Adipocyte (in vitro differentiated cells): ENCODE measurements around the gene TRRAP.
"Not testable (repeated sequence)": the region's sequence is repeated elsewhere in the genome, so short reads cannot be mapped to it uniquely, and the experiment has no call there.

Source experiments
- DNase-seq: peaks from one replicate; pipeline ENCODE4 v3.0.0-alpha.2; 2015; ENCODE audit warnings: low read depth
- H3K27me3 ChIP-seq: replicated peaks from 2 replicates; pipeline ENCODE4 v1.7.0; 2013; ENCODE audit warnings: mild to moderate bottlenecking, low read length, moderate library complexity; ENCODE audit not compliant: control insufficient read depth, insufficient read depth
- H3K36me3 ChIP-seq: 2 replicates; pipeline ENCODE4 v1.7.0; 2013; ENCODE audit warnings: low read length, mild to moderate bottlenecking, moderate library complexity; ENCODE audit not compliant: control insufficient read depth, insufficient read depth, severe bottlenecking
- H3K4me1 ChIP-seq: 2 replicates; pipeline ENCODE4 v1.7.0; 2013; ENCODE audit warnings: mild to moderate bottlenecking, low read length, moderate library complexity; ENCODE audit not compliant: control insufficient read depth, insufficient read depth
- H3K4me3 ChIP-seq: 2 replicates; pipeline ENCODE4 v1.7.0; 2013; ENCODE audit warnings: mild to moderate bottlenecking, low read length, moderate library complexity
- H3K9ac ChIP-seq: 2 replicates; pipeline ENCODE4 v1.7.0; 2013; ENCODE audit warnings: mild to moderate bottlenecking, low read length, moderate library complexity
- H3K9me3 ChIP-seq: 2 replicates; pipeline ENCODE4 v1.7.0; 2013; ENCODE audit warnings: mild to moderate bottlenecking, low read length, moderate library complexity; ENCODE audit not compliant: control insufficient read depth

The TRRAP gene

GRCh38 chr7:98868450-98868849, 9.9 kb upstream of the TRRAP start:
- no peak overlapping the region for H3K9ac ChIP-seq
- no peak for DNase-seq
- peaks cover 9% of the 10 kb centered on the region for H3K27me3 ChIP-seq
- peaks cover 11% of the 10 kb centered on the region for H3K4me1 ChIP-seq
- H3K4me3 ChIP-seq: no peak overlapping the region
- H3K36me3 ChIP-seq: no peaks in the 10 kb centered on the region
- no peaks in the 10 kb centered on the region for H3K9me3 ChIP-seq

DNA sequence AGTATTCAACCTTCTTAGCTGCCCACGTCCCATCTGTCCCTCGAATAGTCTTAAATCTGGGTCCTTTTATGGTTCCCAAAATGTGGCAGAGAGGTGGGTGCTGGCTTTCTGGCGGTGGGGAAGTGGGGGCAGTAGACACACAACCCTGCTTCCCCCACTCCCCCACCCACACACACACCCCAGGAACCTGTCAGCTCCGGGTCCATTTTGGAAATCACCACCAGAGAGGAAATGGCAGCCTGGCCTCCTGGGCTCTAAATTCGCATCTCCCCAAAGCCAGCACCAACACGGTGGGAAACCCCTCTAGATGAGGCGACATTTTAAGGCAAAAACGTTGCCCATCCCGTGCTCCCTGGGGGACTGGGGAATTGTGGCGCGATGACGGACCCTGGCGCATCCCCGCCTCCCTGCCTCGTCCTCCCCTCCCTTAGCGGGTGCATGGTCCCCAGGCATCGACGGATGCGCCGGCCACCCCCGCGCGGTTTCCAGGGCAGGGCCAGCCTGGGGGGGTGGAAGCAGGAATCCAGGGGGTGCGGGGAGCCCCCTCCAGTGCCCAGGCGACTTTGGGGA, 9.2 kb upstream of the TRRAP start:
- H3K27me3 ChIP-seq: peaks cover 9% of the 10 kb centered on the region
- H3K4me1 ChIP-seq: peaks cover 11% of the 10 kb centered on the region
- no peaks in the 10 kb centered on the region for H3K36me3 ChIP-seq
- no peak for DNase-seq
- H3K9ac ChIP-seq: no peak overlapping the region
- no peak overlapping the region for H3K4me3 ChIP-seq
- H3K9me3 ChIP-seq: no peaks in the 10 kb centered on the region

- Histone ChIP-seq H3K9me3 (no peaks in the 10 kb centered on the region), H3K9ac (no peak within 1 kb of the TSS), H3K36me3 (no peaks in the 10 kb centered on the region), H3K4me3 (peak within 1 kb of the TSS; percentile 37), H3K4me1 (peaks cover 11% of the 10 kb centered on the region), H3K27me3 (peaks cover 9% of the 10 kb centered on the region)
- peak; percentile 63 for DNase-seq
These were observed 8.7 kb upstream of the TRRAP start, which contains the start of gene TMEM130 for GRCh38 chr7:98869597-98870120. TMEM130 (minus strand) TSS chr7:98870014; CDS start chr7:98869861, 153 bp downstream.

DNA sequence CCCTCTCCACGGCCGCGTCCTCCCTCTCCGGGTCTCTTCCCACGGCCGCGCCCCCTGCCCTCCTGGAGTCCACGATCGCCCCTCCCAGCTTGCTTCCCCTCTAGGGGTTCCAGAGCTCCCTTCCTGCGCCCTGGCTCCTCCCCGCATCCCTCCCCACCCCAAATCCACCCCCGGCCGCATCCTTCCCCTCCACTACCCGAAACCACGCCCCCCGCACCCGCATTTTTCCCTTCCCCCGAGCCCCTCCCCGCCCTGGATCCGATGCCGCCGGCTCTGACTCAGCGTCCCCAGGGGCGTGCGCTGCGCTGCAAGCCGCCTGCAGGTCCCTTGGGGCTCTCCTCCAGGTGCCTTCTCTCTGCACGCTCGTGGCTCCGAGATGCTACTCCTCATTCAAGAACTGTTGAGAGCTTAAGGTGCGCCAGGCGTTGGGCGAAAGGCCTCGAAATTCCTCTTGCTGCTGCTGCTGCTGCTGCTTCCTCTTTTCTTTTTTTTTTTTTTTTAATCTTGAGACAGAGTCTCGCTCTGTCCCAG, 8.1 kb upstream of the TRRAP start:
- Histone ChIP-seq H3K27me3 (peaks cover 9% of the 10 kb centered on the region), H3K9ac (no peak overlapping the region), H3K4me3 (peak overlapping the region; percentile 37), H3K36me3 (no peaks in the 10 kb centered on the region), H3K9me3 (no peaks in the 10 kb centered on the region), H3K4me1 (peaks cover 6% of the 10 kb centered on the region)
- peak; percentile 89 for DNase-seq

- Histone ChIP-seq H3K4me1 (no peaks in the 10 kb centered on the region), H3K27me3 (peaks cover 9% of the 10 kb centered on the region), H3K4me3 (no peak overlapping the region), H3K9me3 (no peaks in the 10 kb centered on the region), H3K36me3 (no peaks in the 10 kb centered on the region), H3K9ac (no peak overlapping the region)
- no peak for DNase-seq
These were observed 7.4 kb upstream of the TRRAP start for GRCh38 chr7:98870807-98871491.

- H3K4me3 ChIP-seq: no peak overlapping the region
- H3K27me3 ChIP-seq: peaks cover 6% of the 10 kb centered on the region
These were observed 5.9 kb upstream of the TRRAP start for GRCh38 chr7:98872328-98872924.

GRCh38 chr7:98873610-98874009, 4.7 kb upstream of the TRRAP start:
- not testable (repeated sequence) for H3K4me3 ChIP-seq, DNase-seq, H3K9me3 ChIP-seq, H3K27me3 ChIP-seq, H3K9ac ChIP-seq, H3K36me3 ChIP-seq, H3K4me1 ChIP-seq

More at GRCh38 chr7:98872328-98872924, 5.9 kb upstream of the TRRAP start:
- H3K9me3 ChIP-seq: no peaks in the 10 kb centered on the region
- H3K36me3 ChIP-seq: no peaks in the 10 kb centered on the region
- no peak overlapping the region for H3K9ac ChIP-seq
- DNase-seq: no peak
- H3K4me1 ChIP-seq: no peaks in the 10 kb centered on the region

DNA sequence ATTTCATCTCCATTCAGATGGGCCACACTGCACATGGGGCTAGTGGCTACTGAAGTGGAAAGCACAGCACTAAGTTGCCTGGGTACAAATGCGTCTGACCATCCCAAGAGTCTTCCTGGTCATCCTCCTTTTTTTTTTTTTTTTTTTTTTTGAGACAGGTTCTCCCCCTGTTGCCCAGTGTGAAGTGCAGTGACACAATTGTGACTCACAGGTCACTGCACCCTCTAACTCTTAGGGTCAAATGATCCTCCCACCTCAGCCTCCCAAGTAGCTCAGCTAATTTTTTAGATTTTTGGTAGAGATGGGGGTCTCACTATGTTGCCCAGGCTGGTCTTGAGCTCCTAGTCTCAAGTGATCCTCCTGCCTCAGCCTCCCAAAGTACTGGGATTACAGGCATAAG, 3.4 kb upstream of the TRRAP start:
- Histone ChIP-seq H3K4me1 (peaks cover 12% of the 10 kb centered on the region), H3K9me3 (no peaks in the 10 kb centered on the region), H3K36me3 (no peaks in the 10 kb centered on the region), H3K9ac (no peak overlapping the region), H3K27me3 (peaks cover 6% of the 10 kb centered on the region), H3K4me3 (no peak overlapping the region)
- no peak for DNase-seq

GRCh38 chr7:98875501-98875900, 2.8 kb upstream of the TRRAP start:
- Histone ChIP-seq H3K9me3 (no peaks in the 10 kb centered on the region), H3K36me3 (no peaks in the 10 kb centered on the region), H3K4me3 (no peak overlapping the region), H3K4me1 (peaks cover 14% of the 10 kb centered on the region), H3K27me3 (peaks cover 6% of the 10 kb centered on the region), H3K9ac (no peak overlapping the region)
- no peak for DNase-seq

GRCh38 chr7:98877146-98877545, 1.2 kb upstream of the TRRAP start:
- Histone ChIP-seq H3K4me1 (peaks cover 14% of the 10 kb centered on the region), H3K27me3 (no peaks in the 10 kb centered on the region), H3K9me3 (no peaks in the 10 kb centered on the region), H3K36me3 (peaks cover 8% of the 10 kb centered on the region), H3K9ac (no peak overlapping the region), H3K4me3 (no peak overlapping the region)
- DNase-seq: no peak

DNA sequence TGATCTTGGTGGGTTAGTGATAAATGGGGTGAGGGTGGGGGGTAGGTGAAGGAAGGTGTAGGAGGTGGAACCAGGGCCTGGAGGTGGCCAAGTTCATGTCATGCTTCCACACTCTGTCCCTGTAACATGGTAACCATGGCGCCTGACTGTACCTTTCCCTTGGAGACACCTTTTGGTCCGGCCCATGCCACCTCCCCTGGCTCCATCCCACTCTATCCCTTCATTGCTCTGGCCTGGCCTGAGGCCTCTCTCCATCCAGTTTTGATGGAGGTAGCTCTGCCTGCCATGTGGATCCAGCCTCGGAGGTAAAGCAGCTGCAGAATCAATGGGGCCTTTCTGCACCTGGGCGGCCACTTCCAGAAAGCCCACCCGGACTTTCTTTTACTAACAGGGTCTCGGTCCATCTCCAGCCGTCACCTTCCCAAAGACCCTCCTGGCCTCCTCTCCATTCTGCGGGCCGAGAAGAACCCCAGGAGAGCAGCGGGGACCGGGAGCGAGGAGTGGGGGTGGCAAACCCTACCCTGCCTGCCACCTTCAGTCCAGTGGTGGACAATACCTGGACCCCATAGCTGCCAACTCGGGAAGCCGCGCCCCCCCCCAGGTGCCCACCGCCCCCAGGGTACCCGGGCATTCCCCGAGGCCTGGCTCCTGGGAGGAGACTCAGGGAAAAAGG, 504 bp upstream of the TRRAP start:
- Histone ChIP-seq H3K27me3 (no peaks in the 10 kb centered on the region), H3K9me3 (no peaks in the 10 kb centered on the region), H3K9ac (peak overlapping the region; percentile 95), H3K4me3 (peak overlapping the region; percentile 97), H3K4me1 (peaks cover 14% of the 10 kb centered on the region), H3K36me3 (peaks cover 15% of the 10 kb centered on the region)
- DNase-seq: no peak
